DMS 273 (cell line): ENCODE data around the gene TMEM62.
"Not testable (repeated sequence)": the region's sequence is repeated elsewhere in the genome, so short reads cannot be mapped to it uniquely, and the experiment has no call there.

Experiments
- DNase-seq: peaks from one replicate; lab custom pipeline; 2025; ENCODE audit not compliant: unreplicated experiment; lab: John Stamatoyannopoulos, UW

The TMEM62 gene

DNA sequence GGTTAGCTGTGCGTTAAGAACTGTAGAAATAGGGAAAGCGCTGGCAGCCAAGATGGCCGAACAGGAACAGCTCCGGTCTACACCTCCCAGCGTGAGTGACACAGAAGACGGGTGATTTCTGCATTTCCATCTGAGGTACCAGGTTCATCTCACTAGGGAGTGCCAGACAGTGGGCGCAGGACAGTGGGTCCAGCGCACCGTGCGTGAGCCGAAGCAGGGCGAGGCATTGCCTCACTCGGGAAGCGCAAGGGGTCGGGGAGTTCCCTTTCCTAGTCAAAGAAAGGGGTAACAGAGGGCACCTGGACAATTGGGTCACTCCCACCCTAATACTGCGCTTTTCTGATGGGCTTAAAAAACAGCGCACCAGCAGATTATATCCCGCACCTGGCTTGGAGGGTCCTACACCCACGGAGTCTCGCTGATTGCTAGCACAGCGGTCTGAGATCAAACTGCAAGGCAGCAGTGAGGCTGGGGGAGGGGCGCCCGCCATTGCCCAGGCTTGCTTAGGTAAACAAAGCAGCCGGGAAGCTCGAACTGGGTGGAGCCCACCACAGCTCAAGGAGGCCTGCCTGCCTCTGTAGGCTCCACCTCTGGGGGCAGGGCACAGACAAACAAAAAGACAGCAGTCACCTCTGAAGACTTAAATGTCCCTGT, 42.4 kb downstream of the TMEM62 start:
- DNase-seq = not testable (repeated sequence)

DNA sequence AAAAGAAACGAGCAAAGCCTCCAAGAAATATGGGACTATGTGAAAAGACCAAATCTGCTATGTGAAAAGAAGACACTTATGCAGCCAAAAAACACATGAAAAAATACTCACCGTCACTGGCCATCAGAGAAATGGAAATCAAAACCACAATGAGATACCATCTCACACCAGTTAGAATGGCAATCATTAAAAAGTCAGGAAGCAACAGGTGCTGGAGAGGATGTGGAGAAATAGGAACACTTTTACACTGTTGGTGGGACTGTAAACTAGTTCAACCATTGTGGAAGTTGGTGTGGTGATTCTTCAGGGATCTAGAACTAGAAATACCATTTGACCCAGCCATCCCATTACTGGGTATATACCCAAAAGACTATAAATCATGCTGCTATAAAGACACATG, 43.8 kb downstream of the TMEM62 start:
- not testable (repeated sequence) for DNase-seq

DNA sequence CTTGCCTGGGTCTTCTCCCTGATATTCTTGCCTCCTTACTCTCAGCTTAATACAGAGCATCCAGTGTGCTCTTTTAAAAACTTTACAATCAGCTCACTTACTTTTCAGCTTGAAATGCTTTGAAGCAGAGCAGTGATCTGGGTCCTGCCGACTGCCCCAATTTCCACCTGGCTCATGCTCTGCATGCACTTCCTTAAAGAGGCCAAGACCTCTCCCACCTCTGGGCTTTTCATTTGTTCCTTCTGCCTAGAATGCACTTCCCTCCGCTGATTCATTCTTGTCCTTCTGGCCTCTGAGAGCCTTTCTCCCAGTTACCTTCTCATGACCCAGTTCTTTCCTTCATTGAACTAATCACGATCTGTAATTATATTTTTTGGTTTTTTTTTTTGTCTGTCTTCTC, 49.9 kb downstream of the TMEM62 start:
- DNase-seq = no peak

DNA sequence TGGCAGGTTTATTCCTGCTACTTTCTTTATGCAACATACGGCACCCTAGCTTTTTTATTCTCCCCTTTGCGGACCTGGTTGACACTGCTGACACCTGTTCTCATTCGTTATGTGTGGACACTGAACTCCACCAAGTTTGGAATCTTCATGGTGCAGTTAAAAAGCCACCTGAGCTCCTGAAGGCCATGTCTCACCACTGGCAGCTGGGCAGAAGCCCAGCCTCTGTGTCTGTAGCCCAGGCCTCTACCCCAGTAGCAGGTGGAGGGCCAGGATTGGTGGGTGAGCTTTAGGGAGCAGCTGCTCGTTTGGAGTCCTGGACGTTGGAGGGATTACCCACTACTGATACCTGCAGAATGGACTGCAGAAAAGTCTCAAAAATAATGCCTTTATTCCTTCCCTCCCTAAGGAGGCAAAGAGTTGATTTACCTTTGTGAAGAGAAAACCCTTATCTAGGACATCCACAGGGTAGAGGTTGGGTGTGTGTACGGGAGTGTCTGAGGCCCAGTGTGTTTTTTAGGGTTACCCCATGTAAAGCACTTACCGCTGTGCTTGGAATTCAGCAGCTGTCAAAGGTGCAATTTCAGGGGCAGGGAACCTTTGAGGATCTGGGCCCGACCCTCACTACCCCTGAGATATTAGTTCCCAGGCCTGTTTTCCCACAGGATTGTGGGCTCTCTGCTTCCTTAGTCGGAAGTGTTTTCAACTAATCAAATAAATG, 51.2 kb downstream of the TMEM62 start:
- DNase-seq = no peak

DNA sequence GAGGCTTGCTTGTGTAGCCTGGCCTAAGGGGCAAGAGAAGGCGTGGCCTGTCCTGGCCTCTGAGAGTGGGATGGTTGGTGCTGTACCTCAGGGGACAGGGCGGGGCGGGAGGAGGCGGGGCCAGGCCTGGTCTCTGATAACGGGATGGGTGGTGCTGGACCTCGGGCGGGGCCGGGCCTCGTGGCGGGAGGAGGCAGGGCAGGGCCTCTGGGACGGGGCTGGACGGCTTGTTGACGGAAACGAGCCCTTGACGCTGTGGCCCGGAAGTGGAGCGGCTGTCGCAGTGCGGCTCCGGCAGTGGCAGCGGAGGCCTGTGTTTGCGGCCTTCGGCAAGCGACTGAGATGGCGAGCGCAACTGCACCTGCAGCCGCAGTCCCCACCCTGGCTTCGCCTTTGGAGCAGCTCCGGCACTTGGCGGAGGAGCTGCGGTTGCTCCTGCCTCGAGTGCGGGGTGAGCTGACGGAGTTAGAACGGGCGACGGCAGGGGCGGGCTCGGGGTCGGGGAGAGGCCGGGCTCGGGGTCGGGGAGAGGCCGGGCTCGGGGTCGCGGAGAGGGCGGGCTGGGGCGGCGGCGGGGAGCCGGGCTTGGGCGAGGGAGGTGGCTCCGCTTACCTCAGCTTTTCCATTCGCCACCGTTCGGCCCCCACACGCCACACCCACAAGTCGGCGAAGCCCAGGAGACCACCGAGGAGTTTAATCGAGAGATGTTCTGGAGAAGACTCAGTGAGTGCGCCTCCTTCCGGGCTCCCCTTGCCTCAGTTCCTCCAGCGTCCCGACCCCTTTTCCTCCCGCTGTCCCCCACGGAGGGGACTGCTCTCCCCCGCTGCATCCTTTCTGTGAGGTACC, 52.0 kb downstream of the TMEM62 start, which contains the start of gene CCNDBP1:
Gene CCNDBP1, plus strand, starts transcription at position 247 of the 846 bp plus-strand sequence. Its CDS starts 96 bp downstream, at position 343.
- peak; percentile 90 for DNase-seq

DNA sequence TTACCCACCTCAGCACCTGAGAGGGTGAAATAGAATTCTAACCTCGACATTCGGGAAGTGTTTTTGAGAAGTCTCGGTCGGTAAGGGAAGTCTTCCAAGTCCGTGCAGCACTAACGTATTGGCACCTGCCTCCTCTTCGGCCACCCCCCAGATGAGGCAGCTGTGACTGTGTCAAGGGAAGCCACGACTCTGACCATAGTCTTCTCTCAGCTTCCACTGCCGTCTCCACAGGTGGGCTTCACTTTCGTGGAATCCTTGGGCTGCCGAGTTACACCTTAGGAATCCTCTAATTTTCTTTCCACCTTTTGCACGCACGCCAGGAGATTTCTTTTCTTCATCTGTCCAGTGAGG, 52.6 kb downstream of the TMEM62 start:
- DNase-seq = no peak

DNA sequence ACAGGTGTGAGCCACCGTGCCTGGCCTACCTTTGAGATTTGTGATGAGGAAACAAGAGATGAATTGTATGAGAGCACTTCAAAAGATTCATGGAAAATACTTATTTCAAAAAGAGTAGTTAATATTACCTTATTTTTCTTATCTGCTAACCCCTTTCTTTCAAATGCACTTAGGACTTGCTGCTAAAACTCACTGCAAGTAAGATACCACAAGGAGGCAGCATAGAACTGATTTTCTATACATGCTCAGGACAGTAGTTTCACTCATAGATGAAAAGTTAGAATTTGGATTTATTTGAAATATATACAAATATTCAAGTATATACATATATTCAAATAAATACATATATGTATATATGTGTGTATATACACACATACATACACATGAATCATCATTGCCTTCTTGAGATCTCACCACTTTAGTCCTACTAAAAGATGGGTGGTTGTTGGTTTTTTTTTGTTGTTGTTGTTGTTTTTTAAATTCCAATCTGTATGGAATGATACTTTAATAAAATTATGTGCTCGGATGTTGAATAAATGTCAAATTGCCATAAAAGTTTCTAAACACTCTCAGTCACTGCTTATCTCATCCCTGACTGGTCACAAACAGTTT, 54.3 kb downstream of the TMEM62 start:
- peak; percentile 53 for DNase-seq

DNA sequence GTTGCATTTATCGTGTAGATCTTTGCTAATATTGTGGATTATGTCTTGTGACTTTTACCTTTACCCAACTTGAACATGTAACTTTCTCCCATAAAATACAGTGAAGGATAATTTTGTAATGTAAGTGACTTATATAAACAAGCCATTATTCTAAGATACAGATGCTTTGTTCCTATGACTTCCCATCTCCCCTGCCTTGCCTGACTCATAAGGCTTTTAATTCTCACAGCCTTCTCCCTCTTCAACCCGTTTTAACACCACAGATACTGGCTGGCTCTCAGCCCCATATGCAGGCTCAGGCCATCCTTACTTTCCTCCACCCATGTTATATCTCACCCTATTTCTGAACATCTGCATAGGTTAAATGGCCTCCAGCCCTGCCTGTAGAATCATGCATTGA, 55.9 kb downstream of the TMEM62 start:
- no peak for DNase-seq

DNA sequence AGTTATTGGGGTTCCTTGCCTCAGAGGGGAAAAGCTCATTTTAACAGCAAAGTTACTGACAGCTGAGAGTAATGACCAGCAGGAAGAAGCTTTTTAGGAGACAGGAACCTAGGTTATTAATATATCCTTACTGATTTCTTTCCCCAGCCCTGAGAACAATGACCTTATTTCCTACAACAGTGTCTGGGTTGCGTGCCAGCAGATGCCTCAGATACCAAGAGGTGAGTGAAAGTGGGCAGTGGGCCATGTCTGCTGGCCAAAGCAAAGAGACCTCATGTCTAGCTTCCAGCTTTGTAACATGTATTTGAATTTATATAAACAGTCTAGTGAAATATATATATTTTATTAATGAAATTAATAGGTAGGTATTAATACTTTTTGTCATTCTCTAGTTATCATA, 56.8 kb downstream of the TMEM62 start:
- no peak for DNase-seq

DNA sequence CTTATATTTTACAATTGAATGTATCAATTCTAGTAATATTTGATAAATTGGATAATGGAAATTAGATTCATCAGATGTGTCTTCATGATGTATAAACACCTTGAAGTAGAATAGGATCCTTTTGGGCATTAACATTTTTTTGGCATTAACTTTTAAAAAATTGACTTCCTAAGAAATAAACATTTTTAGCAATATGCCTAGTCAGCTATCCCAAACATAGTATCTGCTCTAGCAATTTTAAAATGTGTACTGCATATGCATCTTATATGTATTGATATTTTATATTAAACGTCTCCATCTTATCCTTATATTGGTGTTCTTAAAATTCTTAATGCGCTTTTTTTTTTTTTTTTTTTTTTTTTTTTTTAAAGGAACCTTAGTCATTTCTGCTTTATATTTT, 60.3 kb downstream of the TMEM62 start:
- DNase-seq = no peak

DNA sequence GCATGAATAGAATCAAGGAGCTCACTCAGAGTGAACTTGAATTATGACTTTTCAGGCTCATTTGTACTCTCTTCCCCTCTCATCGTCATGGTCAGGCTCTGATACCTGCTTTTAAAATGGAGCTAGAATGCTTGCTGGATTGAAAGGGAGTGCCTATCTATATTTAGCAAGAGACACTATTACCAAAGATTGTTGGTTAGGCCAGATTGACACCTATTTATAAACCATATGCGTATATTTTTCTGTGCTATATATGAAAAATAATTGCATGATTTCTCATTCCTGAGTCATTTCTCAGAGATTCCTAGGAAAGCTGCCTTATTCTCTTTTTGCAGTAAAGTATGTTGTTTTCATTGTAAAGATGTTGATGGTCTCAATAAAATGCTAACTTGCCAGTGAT, 61.4 kb downstream of the TMEM62 start:
- no peak for DNase-seq

DNA sequence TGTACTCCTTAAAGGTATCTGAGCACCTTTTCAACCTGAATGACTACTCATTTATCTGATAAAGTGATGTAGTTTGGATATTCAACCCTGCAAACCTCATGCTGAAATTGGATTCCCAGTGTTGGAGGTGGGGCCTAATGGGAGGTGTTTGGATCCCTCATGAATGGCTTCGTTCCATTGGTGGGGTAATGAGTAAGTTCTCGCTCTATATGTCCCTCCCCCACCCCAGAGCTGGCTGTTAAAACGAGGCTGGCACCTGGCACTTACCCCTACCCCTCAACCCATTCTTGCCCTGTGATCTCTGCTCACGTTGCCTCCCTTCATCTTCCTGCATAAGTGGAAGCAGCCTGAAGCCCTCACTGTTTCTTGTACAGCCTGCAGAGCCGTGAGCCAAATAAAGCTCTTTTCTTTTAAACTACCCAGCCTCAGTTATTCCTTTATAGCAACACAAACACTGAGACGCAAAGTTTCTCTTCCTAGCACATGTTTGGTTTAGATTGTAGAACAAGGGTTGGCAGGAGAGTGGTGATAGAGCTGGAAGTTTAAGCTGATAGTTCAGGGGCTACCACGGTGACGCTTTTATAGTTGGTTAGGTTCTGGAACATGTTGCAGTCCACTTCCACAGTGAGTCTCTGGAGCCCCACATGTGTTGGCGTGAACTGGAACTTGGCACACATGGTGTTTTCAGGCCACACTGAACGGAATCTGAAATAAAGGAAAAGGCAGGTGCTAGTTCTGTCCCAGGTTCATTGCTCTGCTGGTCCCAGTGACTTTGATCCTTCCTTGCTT, 63.6 kb downstream of the TMEM62 start:
- no peak for DNase-seq

DNA sequence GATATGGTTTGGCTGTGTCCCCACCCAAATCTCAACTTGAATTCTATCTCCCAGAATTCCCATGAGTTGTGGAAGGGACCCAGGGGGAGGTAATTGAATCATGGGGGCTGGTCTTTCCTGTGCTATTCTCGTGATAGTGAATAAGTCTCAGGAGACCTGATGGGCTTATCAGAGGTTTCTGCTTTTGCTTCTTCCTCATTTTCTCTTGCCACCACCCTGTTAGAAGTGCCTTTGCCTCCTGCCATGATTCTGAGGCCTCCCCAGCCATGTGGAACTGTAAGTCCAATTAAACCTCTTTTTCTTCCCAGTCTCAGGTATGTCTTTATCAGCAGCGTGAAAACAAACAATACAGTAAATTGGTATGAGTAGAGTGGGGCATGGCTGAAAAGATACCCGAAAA, 64.4 kb downstream of the TMEM62 start:
- DNase-seq = not testable (repeated sequence)

DNA sequence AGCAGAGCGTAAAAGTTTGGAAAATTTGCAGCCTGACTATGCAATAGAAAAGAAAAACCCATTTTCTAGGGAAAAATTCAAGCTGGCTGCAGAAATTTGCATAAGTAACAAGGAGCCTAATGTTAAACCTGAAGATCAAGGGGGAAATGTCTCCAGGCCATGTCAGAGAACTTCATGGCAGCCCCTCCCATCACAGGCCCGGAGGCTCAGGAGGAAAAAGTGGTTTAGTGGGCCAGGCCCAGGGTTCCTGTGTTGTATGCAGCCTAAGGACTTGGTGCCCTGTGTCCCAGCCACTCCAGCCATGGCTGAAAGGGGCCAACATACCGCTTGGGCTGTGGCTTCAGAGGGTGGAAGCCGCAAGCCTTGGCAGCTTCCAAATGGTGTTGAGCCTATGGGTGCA, 65.2 kb downstream of the TMEM62 start:
- not testable (repeated sequence) for DNase-seq

DNA sequence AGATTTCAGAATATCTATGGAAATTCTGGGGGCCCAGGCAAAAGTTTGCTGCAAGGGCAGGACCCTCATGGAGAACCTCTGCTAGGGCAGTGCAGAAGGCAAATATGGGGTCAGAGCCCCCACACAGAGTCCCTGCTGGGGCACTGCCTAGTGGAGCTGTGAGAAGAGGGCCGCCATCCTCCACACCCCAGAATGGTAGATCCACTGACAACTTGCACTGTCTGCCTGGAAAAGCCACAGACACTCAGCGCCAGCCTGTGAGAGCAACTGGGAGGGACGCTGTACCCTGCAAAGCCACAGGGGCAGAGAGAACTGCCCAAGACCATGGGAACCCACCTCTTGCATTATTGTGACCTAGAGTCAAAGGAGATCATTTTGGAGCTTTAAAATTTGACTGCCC, 65.6 kb downstream of the TMEM62 start:
- DNase-seq = no peak

DNA sequence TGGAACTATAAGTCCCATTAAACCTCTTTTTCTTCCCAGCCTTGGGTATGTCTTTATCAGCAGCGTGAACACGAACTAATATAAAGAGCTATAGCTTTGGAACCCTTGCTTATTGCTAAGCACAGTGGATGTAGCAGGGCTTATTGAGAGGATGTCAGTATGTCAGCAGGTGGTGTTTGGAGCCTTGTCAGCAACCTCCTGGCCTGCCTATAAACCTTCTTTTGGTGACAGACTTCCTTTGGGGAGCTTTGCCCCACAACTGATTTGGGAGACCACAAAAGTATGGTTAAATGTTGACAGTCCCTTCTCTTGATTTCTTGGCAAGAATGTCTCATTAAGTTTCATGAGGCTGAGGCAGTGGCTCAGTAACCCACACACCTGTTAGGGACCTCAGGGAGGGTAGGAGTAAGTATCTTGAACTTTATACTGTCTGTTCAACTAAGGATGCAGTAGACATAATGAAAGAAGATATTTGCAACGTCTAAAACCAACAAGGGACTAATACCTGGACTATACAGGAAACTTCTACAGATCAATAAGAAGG, 66.6 kb downstream of the TMEM62 start:
- DNase-seq = no peak

DNA sequence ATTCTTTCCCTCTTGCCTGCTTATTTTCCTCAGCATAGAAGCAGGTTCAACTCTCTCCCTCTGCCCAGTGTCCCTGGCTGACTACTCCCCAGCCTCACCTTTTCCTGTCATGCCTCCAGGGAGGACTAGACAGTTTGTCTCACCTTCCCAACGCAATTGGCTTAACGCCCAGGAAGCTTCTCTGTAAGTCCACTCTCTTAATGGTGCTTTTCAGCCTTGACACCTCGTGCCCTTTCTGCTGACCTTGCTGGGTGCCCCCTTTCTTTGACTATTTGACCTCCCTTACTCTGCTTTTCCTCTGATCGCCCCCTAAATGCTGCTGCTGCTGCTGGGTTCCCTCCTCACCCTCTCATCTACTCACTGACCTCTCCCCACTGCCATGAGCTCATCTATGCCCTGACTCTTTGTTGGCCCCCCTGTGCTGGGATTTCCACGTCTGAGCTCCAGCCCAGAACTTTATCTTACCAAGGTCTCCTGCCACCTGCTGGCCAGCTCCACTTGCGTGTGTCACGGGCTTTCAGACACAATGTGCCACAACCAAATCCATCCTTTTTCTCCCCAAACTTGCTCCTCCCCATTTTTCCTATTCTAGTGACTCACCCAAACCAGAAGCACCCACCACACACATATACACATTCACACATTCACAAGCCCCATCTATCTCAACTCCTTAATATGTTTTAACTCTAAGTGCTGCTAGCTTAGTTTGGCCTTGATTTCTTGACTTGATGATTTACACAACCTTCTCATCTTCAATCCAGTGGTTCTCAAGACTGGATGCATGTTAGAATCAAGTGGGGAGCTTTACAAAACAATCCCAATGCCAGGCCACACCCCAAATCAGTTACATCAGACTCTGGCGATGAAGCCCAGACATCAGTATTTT, 70.9 kb downstream of the TMEM62 start:
- DNase-seq = peak; percentile 46

DNA sequence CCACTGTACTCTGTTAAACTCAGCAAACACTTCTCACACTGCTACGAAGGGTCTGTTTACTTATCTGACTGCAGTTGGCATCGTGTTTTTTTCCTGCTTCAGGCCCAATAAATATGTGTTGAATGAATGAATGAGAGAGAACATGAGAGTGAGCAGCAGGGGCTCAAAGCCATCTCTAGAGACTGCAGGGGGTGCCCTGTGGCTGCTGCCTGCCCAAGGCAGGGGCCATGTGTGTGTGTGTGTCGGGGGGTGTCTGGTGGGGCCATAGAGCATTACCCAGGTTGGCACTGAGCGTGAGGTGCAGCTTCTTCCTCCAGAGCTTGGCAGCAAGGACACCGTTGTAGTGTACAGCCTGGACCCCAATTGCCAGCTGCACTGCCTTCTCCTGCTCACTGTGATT, 72.7 kb downstream of the TMEM62 start:
- DNase-seq = no peak

DNA sequence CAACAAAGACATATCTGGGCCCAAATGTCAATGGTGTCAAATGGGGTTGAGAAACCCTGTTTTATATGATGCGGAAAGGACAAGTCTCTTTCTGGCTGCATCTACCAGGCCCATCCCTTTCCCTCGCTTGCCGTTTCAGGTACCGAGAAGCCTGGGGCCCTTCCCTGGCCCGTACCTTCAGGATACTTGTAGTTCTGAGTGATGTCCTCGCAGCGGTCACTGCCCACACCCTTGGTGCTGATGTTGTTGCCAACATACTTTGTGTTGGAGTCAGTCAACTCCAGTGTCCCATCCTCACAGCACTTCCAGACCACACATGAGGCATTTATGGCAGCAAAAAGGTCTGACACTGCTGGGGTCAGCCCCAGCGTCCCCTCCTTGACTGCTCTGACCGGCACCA, 73.6 kb downstream of the TMEM62 start:
- no peak for DNase-seq
